GM18907 (cell line): ENCODE data around the gene PLXNA2.

Experiments used
- ATAC-seq: cut with Tn5 transposase; IDR thresholded peaks from one replicate; pipeline ENCODE4 v1.9.1; 2021; ENCODE audit warnings: mild to moderate bottlenecking, moderate library complexity; ENCODE audit not compliant: unreplicated experiment

The PLXNA2 gene

GRCh38 chr1:208052926-208053407 lies 191.2 kb downstream of the PLXNA2 start:
- no peak for ATAC-seq

GRCh38 chr1:208052135-208052534 lies 192.0 kb downstream of the PLXNA2 start:
- ATAC-seq: no peak

GRCh38 chr1:208051651-208052050 lies 192.5 kb downstream of the PLXNA2 start:
- ATAC-seq: no peak

- no peak for ATAC-seq
These were observed 195.3 kb downstream of the PLXNA2 start for GRCh38 chr1:208048904-208049303.

- no peak for ATAC-seq
These were observed 196.2 kb downstream of the PLXNA2 start for GRCh38 chr1:208047975-208048374.

GRCh38 chr1:208047476-208047934 lies 196.7 kb downstream of the PLXNA2 start:
- no peak for ATAC-seq

- no peak for ATAC-seq
These were observed 198.5 kb downstream of the PLXNA2 start for GRCh38 chr1:208045463-208046260.

- ATAC-seq: no peak
These were observed 199.4 kb downstream of the PLXNA2 start for GRCh38 chr1:208044589-208045462.

GRCh38 chr1:208043691-208044181 lies 200.4 kb downstream of the PLXNA2 start:
- no peak for ATAC-seq

GRCh38 chr1:208042868-208043267 lies 201.3 kb downstream of the PLXNA2 start:
- ATAC-seq: no peak

GRCh38 chr1:208042041-208042615 lies 202.1 kb downstream of the PLXNA2 start:
- ATAC-seq: no peak

- no peak for ATAC-seq
These were observed 202.7 kb downstream of the PLXNA2 start for GRCh38 chr1:208041505-208041904.

GRCh38 chr1:208040821-208041297 lies 203.3 kb downstream of the PLXNA2 start:
- no peak for ATAC-seq

- ATAC-seq: no peak
These were observed 204.4 kb downstream of the PLXNA2 start for GRCh38 chr1:208039536-208040332.

- ATAC-seq: no peak
These were observed 205.9 kb downstream of the PLXNA2 start for GRCh38 chr1:208038303-208038702.

GRCh38 chr1:208036918-208037766 lies 207.0 kb downstream of the PLXNA2 start:
- ATAC-seq: no peak

GRCh38 chr1:208036106-208036808 lies 207.9 kb downstream of the PLXNA2 start:
- ATAC-seq: no peak

GRCh38 chr1:208034135-208034534 lies 210.0 kb downstream of the PLXNA2 start:
- no peak for ATAC-seq

- ATAC-seq: no peak
These were observed 210.9 kb downstream of the PLXNA2 start for GRCh38 chr1:208033236-208033635.
